Activated CD4-positive, alpha-beta T cell treated with anti-CD3 and anti-CD28 coated beads, Interleukin-2, amount 50 U/mL, for 24 hours (primary cell): ENCODE results near the gene WNT1.
A peak's percentile ranks its signal among the peaks of the same experiment; 100 is the strongest.

Experiments
- DNase-seq, 2 donors: peaks; one replicate each; pipeline ENCODE4 v3.0.0-alpha.2; 2020; ENCODE audit warnings: low read depth in 1 of 2, low spot score in 1 of 2

The WNT1 gene

DNA sequence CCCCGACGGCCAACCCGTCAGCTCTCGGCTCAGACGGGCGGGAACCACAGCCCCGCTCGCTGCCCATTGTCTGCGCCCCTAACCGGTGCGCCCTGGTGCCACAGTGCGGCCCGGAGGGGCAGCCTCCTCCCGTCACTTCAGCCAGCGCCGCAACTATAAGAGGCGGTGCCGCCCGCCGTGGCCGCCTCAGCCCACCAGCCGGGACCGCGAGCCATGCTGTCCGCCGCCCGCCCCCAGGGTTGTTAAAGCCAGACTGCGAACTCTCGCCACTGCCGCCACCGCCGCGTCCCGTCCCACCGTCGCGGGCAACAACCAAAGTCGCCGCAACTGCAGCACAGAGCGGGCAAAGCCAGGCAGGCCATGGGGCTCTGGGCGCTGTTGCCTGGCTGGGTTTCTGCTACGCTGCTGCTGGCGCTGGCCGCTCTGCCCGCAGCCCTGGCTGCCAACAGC lies at the start of gene WNT1:
Gene WNT1, plus strand, starts transcription at position 32 of the 450 bp plus-strand sequence. Its CDS starts 329 bp downstream, at position 361.
- DNase-seq = no peak

DNA sequence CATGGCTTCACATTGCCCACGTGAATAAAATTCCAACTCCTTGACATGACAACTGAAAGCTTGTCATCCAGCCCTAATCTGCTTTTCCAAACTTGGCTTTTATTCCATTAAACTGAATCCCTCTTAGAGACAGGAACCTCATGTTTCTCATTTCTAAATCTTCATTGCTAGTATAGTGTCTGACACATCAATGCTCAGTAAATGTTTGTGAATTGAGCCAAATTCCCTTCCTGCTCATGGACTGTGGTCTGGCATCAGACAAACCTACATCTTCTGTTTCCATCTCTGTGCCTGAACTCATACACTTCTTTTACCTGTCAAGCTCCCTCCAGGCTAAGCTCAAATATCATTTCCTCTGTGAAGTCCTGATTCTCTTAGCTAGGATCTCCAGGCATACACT lies 48.6 kb upstream of the WNT1 start:
- DNase-seq = no peak

DNA sequence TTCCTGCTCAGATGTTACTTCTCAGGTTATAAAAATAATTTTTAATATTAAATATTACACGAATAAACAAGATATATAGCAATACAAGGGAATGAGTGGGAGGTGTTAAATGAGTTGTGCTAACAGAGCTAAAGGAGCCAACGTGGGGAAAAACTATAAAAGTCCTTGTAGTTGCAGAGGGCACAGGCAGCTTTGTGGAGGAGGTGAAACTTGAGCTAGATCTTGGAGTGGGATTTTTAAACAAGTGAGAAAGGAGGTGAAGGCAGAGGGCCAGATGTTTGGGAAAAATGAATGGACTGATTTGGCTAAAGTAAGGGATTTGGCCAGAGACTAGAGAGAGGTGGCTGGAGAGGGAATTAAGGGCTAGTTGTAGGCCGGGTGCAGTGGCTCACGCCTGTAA lies 47.6 kb upstream of the WNT1 start:
- no peak for DNase-seq

DNA sequence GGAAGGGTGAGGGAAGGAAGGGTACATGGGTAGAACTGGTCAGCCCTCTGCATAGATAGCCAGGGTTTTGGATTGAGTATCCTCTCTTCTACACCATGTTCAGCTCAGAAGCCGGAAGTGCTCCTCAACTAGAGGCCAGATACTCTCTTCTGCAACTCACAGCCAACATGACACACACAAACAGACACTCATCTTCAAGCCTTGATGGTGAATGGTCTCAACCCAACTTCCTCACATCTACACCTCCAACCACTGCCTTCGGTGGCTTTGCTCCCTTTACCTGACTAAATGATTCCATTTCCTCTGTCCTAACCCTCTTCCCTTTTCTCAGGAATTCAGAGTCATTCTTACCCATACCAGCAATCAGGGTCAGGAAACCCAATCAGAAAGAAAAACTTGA lies 45.2 kb upstream of the WNT1 start:
- no peak for DNase-seq

DNA sequence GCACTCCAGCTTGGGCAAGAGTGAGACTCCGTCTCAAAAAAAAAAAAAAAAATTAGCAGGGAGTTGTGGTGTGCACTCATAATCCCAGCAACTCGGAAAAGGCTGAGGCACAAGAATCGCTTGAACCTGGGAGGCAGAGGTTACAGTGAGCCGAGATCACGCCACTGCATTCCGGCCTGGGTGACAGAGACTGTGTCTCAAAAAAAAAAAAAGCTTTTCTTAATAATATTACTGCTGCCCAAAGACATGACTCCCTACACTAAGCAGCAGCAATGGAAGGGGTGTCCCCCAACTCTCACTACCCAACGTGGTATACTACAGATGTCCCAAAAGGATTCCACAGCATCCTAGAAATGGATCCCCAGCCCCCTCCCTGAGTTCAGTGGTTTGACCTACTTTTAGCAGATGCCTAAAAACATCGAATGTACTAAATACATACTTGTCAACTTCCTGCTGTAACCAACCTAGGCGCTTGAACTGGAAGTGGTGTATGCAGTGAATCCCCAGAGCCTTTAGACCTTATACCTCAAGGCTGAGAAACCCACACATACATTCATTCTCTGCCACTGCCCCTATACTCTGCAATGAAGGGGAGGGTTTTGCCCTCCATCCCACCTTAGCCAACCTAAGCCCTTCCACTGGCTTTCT lies 44.3 kb upstream of the WNT1 start:
- no peak for DNase-seq

DNA sequence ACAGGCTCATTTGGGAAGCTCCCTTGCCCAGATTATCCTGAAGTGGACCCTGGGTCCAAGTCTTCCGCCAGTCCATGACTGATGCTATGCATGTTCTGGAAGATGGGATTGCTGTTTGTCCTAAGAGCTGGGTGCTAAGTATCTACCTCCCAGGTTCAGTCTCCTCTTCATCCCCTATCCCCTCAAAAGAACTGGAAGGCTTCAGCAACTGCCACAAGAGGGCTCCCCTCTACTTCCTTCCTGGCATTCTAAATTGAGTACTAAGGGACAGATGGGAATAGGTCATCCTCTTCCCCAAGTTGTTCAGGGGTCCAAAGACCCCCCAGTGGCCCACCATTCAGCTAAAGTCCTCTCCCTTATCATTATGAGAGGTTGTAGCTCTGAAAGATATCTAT lies 43.8 kb upstream of the WNT1 start:
- DNase-seq = no peak

DNA sequence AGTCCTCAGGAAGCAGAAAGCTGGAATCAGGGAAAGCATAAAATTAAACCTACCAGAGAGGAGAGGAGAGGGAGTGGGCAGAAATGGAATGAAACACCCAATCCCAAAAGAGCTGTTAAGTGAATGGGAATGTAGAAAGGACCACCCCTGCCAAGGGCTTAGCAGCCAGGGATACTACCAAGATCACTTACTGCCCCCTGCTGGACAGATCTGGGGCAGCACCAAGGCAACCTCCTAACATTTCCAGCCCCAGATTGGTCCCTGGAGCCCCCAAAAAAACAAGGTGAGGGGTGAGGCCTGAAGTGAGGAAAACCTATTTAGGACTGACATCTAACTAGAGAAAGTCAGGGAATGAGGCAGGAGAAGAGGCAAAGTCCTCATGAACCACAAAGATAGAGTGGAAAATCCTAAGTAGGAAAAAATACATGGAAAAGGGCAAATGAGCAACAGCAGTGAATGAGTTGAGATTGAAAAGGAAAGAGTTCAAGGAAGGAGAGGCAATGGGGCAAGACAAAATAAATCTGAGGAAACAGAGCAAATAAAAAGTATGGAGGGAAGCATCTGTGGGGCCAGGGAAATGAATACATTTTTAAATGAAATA lies 41.6 kb upstream of the WNT1 start:
- DNase-seq = peak; percentile 64 to 78

DNA sequence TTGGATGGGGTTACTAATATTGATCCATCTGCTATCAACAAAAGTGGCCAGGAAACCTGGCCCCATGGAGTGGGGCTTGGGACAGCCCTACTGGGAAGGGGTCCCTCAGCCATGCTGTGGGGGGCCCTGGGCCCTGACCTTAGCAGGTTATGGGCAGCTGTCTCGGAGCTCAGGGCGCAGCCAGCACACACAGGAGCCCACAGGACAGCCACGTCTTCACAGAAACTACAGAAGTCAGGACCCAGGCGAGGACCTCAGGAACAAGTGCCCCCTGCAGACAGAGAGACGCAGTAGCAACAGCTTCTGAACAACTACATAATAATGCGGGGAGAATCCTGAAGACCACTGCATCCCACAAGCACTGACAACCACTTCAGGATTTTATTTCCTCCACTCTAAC lies 41.0 kb upstream of the WNT1 start:
- no peak for DNase-seq

DNA sequence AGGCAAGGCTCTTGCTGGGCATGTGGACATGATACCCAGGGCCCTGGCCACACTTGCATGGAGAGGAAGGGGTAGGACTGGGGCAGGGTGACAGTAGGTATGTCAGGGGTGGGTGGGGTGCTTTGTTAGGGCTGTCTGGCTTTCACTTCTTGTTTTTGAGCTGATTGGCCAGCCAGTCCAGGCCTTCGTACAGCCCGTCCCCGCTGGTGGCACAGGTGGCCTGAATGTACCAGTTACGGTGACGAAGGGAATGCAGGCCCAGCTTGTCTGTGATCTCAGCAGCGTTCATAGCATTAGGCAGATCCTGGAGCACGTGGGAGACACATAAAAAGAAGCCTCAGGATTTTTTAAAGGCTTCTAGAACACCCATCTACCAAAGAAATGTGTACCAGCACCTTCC lies 39.3 kb upstream of the WNT1 start:
- DNase-seq = no peak

DNA sequence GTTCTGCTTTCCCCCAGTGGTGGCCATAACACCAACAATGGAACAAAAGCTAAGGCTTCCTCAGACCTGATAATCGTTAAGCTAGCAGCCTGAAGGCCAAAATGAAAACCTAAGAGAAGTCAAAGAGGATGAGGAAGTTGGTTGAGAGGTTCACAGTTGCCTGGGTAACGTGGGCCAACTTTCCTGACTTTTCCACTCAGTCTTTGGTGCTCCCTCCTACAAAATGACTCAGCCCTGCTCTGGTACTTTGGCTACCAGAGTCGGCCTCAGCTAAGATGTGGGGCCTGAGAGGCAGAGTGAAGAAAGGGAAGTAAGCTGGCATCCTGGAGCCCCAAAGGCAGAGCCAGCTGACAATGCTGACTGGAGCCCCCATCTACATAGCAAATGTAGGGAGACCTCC lies 37.9 kb upstream of the WNT1 start:
- no peak for DNase-seq

DNA sequence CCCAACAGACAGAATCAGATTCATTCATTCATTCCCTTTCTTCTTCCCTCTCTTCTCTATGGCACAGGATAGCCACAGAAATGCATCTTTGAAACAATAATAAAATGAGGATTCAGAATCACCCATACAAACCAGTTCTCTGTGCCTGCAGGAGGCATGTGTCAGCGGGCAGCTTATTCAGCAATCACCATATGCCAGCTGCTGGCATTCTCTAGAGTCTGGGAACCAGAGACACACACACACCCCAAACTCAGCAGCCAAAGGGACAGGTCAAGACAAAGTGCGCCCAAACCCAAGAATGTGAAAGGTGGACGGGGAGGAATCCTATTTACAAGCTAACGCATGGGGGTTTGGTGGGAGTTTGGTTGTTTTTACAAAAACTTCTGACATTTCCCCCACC lies 34.9 kb upstream of the WNT1 start:
- no peak for DNase-seq

DNA sequence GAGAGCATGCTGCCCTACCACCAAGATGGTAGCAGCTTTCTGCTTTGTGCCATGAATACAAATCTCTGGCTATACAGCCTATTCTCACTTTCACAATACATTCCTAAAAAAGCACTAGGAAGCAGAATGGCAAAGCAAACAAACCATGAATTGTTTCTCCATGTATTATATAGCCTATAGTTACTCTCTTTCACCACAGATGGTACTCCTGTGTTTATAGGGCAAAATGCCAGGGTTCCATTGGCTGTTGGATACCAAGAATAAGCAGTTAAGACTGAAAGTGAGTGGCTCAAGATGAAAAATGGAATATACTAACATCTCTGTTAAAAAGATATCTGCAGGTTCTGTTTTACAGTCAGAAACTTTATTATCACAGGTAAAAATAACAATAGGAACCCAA lies 31.9 kb upstream of the WNT1 start:
- no peak for DNase-seq

DNA sequence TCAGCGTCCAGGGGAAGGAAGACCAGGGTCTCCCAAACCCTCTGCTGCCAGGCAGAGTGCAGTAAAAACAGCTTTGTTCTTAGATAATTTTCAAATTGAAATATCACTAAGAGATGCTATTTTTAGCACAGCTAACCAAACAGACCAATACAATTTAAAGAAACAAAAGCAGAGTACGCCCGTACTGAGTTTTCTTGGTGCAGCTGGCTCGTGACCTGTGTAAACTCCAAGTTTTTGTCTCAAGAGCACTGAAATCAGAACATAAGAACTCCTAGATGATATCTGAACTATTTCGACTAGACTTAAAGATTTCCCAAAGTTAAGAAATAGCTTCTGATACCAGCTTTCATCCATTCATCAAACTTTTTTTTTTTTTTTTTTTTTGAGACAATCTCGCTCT lies 31.2 kb upstream of the WNT1 start:
- DNase-seq = no peak

DNA sequence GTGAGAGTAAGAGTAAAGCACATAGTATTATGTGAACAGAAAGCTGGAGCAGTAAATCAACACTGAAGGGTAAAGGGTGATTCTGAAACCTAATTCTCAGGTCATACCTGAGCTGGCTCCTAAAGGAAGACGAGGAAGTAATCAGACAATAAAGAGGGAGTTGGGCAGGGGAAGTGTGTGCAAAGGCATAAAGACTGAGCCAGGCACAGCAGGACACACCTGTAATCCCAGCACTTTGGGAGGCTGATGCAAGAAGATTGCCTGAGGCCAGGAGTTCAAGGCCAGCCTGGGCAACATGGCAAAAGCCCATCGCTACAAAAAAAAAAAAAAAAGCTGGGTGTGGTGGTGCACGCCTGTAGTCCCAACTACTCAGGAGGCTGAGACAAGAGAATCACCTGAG lies 30.4 kb upstream of the WNT1 start:
- no peak for DNase-seq

DNA sequence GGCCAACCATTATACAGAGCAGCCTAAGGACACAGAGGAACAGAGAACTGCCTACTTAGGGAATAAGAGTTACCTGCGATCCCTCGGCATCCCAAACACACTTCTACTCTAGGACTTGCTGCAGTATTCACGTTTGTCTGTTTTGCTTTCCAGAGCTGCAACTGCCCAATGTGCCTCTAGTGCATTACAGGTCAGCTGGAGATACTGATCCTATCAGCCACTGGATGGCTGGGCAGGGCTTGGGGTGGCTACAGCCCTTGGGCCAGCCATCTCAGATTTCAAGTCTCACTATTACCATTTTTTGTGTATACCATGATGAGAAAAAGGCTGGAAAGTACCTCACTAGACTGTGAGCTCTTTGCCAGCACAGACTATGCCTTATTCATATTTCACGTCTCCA lies 25.4 kb upstream of the WNT1 start:
- DNase-seq = no peak

DNA sequence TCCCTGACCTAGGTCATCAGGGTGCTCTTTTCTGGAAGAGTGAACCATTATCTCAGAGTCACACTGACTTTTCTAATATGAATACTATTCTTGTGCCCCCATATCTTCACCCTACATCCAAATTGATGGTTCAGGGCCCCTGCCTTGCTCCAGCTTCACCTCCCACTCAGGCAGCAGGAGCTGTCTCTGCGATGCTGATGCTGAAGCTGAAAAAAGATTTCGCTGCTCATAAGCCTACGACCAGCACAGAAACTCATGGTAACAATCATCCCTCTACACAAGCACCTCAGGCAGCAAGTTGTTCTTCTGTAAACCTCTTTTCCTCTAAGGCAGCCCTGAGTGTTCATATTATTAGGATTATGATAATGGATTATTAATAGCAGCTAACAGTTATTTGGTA lies 24.1 kb upstream of the WNT1 start:
- DNase-seq = no peak

DNA sequence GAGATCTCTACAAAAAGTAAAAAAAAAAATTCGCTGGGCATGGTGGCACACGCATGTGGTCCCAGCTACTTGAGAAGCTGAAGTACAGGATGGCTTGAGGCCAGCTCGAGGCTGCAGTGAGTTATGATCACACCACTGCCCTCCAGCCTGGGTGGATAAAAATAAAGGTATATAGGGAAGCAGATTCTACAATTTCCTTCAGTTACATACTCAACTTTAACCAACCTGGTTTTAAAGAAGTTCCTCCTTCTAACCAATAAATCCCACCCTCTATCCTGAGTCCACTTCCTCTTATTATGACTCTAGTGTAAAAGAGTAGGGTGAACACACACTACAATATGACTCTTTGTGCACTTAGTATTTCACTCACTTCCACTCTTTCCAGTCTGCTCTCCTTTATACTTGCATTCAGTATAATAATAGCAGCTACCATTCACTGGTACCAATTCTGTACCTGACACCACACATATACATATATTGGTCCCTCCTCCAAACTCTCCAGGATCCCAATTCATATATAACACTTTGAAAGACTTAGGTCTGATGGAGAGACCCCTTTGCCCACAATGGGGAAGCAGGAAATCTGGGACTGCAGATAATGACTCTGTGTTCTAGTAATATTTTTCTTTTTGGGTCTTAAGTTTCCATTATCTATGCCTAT lies 23.2 kb upstream of the WNT1 start:
- DNase-seq = no peak

DNA sequence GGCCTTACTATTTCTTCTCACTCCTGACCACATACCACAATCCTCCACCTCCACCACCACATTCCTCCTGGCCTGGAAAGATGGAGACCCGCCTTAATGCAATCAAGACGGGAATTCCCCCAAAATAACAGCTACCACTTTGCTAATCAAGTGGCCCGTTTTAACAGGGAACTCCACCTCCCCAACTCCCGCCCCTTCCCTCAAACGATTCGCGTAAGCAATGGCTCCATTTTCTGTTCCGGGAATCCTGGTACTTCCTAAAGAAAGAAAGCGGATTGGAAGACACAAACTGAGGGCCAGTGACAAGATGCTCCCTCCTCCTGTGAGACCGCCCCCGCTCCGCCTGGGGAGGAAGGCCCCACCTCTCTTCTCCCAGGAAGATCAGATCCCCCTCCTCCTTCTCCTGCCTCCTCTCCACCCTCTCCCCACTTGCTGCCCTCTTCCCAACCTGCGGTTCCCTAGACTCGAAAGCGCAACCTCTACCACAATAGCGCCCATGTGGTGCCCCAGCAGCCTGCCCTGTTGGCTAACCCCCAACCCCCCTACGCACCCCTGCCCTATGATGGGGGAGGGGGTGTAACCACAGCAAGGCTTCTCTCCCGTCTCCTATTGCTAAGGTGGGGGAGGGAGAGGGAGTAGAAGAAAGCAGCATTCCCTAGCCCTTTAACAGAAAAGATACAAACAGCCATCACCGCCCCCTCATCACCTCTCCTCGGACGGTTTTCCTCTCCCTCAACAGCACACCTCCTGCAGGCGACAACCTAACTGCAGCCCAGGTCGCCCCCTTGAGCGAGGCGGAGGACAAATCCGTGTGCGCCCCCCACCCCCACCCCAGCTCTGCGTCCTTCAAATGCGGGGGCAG lies 21.6 kb upstream of the WNT1 start:
- no peak for DNase-seq

DNA sequence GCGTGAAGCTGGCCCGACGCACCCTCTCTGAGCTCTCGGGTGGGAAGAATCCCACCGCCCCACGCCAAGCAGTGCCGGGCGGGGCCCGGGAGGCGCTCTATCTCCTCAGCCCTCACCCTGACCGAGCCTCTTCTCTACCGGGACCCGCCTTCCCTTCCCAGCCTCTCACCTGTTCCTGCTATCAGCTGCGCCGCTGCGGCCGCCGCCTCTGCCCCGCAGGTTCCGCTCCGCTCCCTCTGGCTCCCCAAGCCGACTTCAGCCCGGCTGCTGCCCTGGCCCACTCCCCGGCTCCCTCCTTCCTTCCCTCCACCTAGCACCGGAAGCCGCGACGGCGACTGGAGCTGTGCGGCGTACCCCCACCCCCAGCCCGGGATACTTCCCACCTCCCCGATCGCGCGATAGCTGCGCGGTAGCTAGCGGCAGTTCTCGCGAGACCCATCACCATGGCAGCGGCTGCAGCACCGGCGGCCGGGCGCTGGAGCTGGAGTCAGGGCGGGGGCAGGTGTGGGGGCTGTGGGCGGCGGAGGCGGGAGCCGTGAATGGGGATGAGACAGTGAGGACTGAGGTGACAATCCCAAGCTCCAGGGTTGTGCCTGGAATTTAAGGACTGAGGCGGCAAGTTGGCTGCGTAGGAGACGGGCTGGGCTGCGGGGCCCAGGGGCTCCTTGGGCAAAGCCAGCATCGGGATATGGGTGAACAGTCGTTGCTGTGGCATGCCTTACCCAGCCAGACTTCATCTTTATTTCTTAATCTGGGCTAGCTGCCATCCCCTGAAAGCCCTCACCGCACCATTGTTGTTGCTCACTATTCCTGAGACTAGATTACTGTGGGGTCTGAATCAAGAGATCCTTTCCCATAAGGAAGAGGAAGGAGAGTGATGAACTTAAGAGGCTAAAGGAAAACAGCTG lies 20.7 kb upstream of the WNT1 start, which contains the start of gene ARF3:
Gene ARF3, minus strand, starts transcription at position 347 of the 908 bp plus-strand sequence. CDS start 16,392 bp downstream, outside the sequence.
- peak; percentile 79 to 85 for DNase-seq

DNA sequence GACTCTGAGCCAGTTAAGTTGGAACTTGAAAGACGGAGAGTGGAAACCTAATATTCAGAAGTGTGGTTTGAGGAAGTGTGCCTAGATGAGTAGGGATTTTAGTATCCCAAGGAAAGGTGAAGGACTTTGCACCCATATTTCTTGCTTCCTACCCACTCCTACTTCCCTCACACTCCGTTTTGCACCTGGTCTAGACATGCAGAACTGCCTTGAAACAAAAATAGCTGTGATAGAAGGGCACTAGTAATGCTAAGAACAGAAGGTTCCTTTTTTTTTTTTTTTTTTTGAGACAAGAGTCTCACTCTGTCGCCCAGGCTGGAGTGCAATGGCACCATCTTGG lies 20.1 kb upstream of the WNT1 start:
- DNase-seq = no peak

DNA sequence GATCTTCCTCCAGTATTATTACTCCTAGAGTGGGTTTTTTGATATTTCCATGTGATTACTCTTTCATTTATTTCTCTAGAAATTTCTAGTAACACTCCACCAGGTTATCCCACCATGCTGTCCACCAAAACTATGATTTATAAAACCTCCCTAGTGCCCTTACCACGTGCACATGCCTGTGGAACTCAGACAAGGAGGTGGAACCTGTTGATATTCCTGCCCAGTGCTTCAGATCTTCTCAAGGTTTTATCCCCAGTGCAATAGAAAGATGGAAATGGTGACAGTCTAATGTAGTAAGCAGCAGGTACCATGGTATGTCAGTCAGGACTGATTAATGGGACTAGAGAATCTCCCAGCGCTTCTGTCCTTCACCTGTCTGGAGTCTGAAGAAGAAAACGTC lies 17.3 kb upstream of the WNT1 start:
- no peak for DNase-seq
